Fibroblast of the aortic adventitia (primary cell): ENCODE data around the gene RAB3IL1. TPM values are rescaled to one million over a fixed set of nuclear protein-coding genes. Genes with fewer than 3 reads are reported as not detected.

ENCODE experiments used
- DNase-seq: peaks from one replicate; pipeline ENCODE4 v3.0.0-alpha.2; 2010; ENCODE audit warnings: low read depth
- H3K4me3 ChIP-seq: 2 replicates; pipeline ENCODE4 v1.5.1; 2011; ENCODE audit warnings: low read depth, mild to moderate bottlenecking, control low read depth, low read length, moderate library complexity
- CTCF ChIP-seq: IDR thresholded peaks from 2 replicates; pipeline ENCODE4 v1.5.1; 2011; ENCODE audit warnings: mild to moderate bottlenecking, low read length, control low read depth, inconsistent platforms; ENCODE audit not compliant: insufficient read depth
- total RNA-seq: library from RNA; depleted of rRNA; stranded (reverse); fragments of >200 nt; gene quantifications from 2 replicates; pipeline ENCODE4 v1.2.3, GENCODE V29; 2012; ENCODE audit warnings: low replicate concordance

Gene RAB3IL1
- 17.1 and 50.7 TPM in 2 replicates for total RNA-seq

- no peak for TF ChIP-seq CTCF
- peak; percentile 47 for DNase-seq
- peak within 1 kb of the TSS; percentile 76 for H3K4me3 ChIP-seq
These were observed at the start of gene RAB3IL1 for GRCh38 chr11:61917334-61918109. RAB3IL1 (minus strand) TSS chr11:61917566; CDS start chr11:61917367, 199 bp downstream.

- peak overlapping the region; percentile 100 for H3K4me3 ChIP-seq
- TF ChIP-seq CTCF: no peak
- DNase-seq: peak; percentile 55
These were observed 49.4 kb upstream of the RAB3IL1 start for GRCh38 chr11:61966734-61967115.

- H3K4me3 ChIP-seq: peak overlapping the region; percentile 100
- DNase-seq: peak; percentile 25
These were observed 47.4 kb upstream of the RAB3IL1 start for GRCh38 chr11:61964666-61965271.

- H3K4me3 ChIP-seq: peak overlapping the region; percentile 100
- no peak for TF ChIP-seq CTCF
- no peak for DNase-seq
These were observed 46.8 kb upstream of the RAB3IL1 start for GRCh38 chr11:61964058-61964665.

- peak overlapping the region; percentile 100 for H3K4me3 ChIP-seq
- DNase-seq: no peak
These were observed 46.1 kb upstream of the RAB3IL1 start for GRCh38 chr11:61963282-61964057.

GRCh38 chr11:61963016-61963281 is 45.6 kb upstream of the RAB3IL1 start:
- peak; percentile 87 for DNase-seq
- TF ChIP-seq CTCF: no peak
- no peak overlapping the region for H3K4me3 ChIP-seq

More at GRCh38 chr11:61963282-61964057, 46.1 kb upstream of the RAB3IL1 start:
- no peak for TF ChIP-seq CTCF
